Smooth muscle cell (in vitro differentiated cells): ENCODE results near the gene BCL11A. TPM values are rescaled to one million over a fixed set of nuclear protein-coding genes. Genes with fewer than 3 reads are reported as not detected.
A peak's percentile ranks its signal among the peaks of the same experiment; 100 is the strongest.

Experiments
- DNase-seq: peaks from one replicate; lab custom pipeline; 2025; ENCODE audit not compliant: unreplicated experiment; lab: John Stamatoyannopoulos, UW
- H2AFZ ChIP-seq: fragments of 200-600 bp; sonication (generic); 2 replicates; pipeline ENCODE4 v1.6.0; 2016; ENCODE audit warnings: antibody characterized with exemption, low read depth, mild to moderate bottlenecking
- H3F3A ChIP-seq: fragments of 200-600 bp; sonication (generic); 2 replicates; pipeline ENCODE4 v1.6.0; 2017; ENCODE audit warnings: antibody characterized with exemption, low read depth
- H3K27ac ChIP-seq: fragments of 200-600 bp; sonication (generic); 2 replicates; pipeline ENCODE4 v1.5.1; 2016; ENCODE audit warnings: low read depth, mild to moderate bottlenecking
- H3K27me3 ChIP-seq: fragments of 200-600 bp; sonication (generic); 2 replicates; pipeline ENCODE4 v1.6.1; 2016; ENCODE audit warnings: low read depth, mild to moderate bottlenecking
- H3K36me3 ChIP-seq: fragments of 200-600 bp; sonication (generic); 2 replicates; pipeline ENCODE4 v1.5.1; 2016; ENCODE audit warnings: low read depth
- H3K4me1 ChIP-seq: fragments of 200-600 bp; sonication (generic); 2 replicates; pipeline ENCODE4 v1.5.1; 2016; ENCODE audit warnings: low read depth
- H3K4me2 ChIP-seq: fragments of 200-600 bp; sonication (generic); 2 replicates; pipeline ENCODE4 v1.6.0; 2016; ENCODE audit warnings: mild to moderate bottlenecking
- H3K4me3 ChIP-seq: fragments of 200-600 bp; sonication (generic); 2 replicates; pipeline ENCODE4 v1.5.1; 2016; ENCODE audit warnings: mild to moderate bottlenecking
- H3K79me2 ChIP-seq: fragments of 200-600 bp; sonication (generic); 2 replicates; pipeline ENCODE4 v1.6.0; 2016; ENCODE audit warnings: low read depth, mild to moderate bottlenecking
- H3K9ac ChIP-seq: fragments of 200-600 bp; sonication (generic); 2 replicates; pipeline ENCODE4 v1.6.0; 2016; ENCODE audit warnings: low read depth
- H3K9me3 ChIP-seq: fragments of 200-600 bp; sonication (generic); replicated peaks from 2 replicates; pipeline ENCODE4 v1.5.1; 2016; ENCODE audit warnings: low read depth
- H4K20me1 ChIP-seq: fragments of 200-600 bp; sonication (generic); 2 replicates; pipeline ENCODE4 v1.6.0; 2016; ENCODE audit warnings: low read depth
- WGBS: methylation state at CpG from one replicate; pipeline ENCODE4 v1.1.7; 2016; ENCODE audit warnings: low lambda C conversion rate; 5-methylcytosine and 5-hydroxymethylcytosine counted together
- polyA plus RNA-seq: library from polyadenylated mRNA; unstranded; fragments of >200 nt; fragmentation: Nextera tagmentation; extraction: Ambion mirVana; gene quantifications from 2 replicates; pipeline ENCODE4 v1.2.1, GENCODE V29; 2016
- total RNA-seq: library from RNA; depleted of rRNA; stranded (reverse); fragments of >200 nt; gene quantifications from 2 replicates; pipeline ENCODE4 v1.2.3, GENCODE V29; 2014
- TF ChIP-seq, protein P1 (sequence below): fragments of 200-600 bp; sonication (generic); IDR thresholded peaks from 2 replicates; pipeline ENCODE4 v1.5.1; 2017; ENCODE audit warnings: borderline replicate concordance, mild to moderate bottlenecking, antibody characterized with exemption; ENCODE audit not compliant: insufficient read depth, poor library complexity, severe bottlenecking

BCL11A gene
- total and polyA plus RNA-seq, 2 experiments from 2014 or later: 15.8 to 20.0 TPM

DNA sequence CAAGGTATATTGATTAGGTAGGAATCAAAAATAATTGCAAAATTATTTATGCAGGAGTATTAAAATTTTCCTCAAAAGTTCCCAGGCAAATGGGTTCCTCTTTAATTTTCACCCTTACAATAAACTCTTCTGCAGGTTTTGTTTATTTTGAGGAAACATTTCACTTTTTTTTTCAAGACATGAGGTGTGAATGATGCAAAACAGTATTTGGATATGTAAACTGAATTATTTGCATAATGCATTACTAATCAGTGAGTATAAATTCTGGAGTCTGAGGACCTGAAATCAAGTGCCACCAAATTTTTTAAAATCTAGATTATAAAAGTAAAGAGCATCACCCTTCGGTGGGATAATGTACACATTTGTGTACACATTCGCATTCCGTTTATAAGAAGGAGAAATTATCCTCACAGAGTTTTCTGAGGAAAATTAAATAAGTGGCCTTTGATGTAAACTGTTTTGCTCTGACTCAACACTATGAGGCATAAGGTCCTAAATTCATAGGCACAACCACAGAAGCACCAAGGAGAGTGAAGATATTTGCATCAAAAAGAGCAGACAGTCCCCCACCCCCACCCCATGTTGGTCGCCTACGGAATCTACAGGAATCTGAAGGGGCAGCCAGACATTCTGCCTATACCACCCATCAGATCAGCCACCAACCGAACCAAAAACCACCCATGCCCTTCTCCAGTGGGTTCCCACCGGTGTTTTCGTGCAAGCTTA lies 33.1 kb downstream of the BCL11A start:
- no peak overlapping the region for H3K4me3 ChIP-seq
- H3K79me2 ChIP-seq: peaks cover 59% of the 10 kb centered on the region
- no peak for DNase-seq
- H3K27ac ChIP-seq: peak overlapping the region; percentile 88
- no peaks in the 10 kb centered on the region for H3K27me3 ChIP-seq
- peaks cover 13% of the 10 kb centered on the region for H4K20me1 ChIP-seq
- H2AFZ ChIP-seq: no peak overlapping the region
- H3K4me2 ChIP-seq: peak overlapping the region; percentile 3
- H3F3A ChIP-seq: peaks cover 16% of the 10 kb centered on the region
- peak overlapping the region; percentile 49 for H3K9ac ChIP-seq
- peaks cover 15% of the 10 kb centered on the region for H3K4me1 ChIP-seq
- 35% methylated on average over 8 of the region's 8 CpGs for WGBS
- TF ChIP-seq, protein P1, sequence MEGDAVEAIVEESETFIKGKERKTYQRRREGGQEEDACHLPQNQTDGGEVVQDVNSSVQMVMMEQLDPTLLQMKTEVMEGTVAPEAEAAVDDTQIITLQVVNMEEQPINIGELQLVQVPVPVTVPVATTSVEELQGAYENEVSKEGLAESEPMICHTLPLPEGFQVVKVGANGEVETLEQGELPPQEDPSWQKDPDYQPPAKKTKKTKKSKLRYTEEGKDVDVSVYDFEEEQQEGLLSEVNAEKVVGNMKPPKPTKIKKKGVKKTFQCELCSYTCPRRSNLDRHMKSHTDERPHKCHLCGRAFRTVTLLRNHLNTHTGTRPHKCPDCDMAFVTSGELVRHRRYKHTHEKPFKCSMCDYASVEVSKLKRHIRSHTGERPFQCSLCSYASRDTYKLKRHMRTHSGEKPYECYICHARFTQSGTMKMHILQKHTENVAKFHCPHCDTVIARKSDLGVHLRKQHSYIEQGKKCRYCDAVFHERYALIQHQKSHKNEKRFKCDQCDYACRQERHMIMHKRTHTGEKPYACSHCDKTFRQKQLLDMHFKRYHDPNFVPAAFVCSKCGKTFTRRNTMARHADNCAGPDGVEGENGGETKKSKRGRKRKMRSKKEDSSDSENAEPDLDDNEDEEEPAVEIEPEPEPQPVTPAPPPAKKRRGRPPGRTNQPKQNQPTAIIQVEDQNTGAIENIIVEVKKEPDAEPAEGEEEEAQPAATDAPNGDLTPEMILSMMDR: no peak
- H3K36me3 ChIP-seq: no peaks in the 10 kb centered on the region
- no peaks in the 10 kb centered on the region for H3K9me3 ChIP-seq

DNA sequence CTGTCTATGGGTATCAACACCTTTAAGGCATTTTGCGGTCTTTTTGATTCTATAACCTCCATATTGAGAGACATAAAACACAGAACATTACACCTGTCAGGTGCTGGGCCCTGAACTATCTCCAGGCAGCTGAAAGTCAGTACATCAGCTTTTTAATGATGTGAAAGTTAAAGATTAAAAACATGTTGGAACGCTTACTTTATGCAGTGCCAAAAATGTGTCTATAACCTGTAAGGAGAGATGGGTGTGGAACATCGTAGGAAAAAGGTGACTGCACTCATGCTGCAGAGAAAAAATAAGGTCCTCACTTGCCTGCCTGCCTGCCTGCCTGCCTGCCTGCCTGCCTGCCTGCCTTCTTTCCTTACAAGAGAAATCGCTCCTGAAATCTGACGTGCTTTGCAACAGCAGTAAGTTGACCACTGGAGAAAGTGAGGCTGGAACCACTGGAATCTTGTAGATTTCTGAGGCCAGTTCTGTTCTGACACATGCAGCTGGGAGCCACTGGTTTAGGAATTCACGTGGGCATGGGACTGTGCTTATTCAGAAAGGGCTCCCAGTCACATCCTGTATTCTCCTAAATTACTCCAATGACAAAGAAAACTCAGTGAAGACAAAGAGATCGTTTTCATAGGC lies 34.1 kb downstream of the BCL11A start:
- no peaks in the 10 kb centered on the region for H3K36me3 ChIP-seq
- peak overlapping the region; percentile 3 for H3K4me2 ChIP-seq
- peaks cover 16% of the 10 kb centered on the region for H3F3A ChIP-seq
- peak overlapping the region; percentile 49 for H3K9ac ChIP-seq
- 56% methylated on average over 7 of the region's 7 CpGs for WGBS
- no peak overlapping the region for H3K4me3 ChIP-seq
- no peak for DNase-seq
- H3K4me1 ChIP-seq: peaks cover 19% of the 10 kb centered on the region
- H3K27me3 ChIP-seq: no peaks in the 10 kb centered on the region
- H3K27ac ChIP-seq: peak overlapping the region; percentile 88
- peaks cover 12% of the 10 kb centered on the region for H4K20me1 ChIP-seq
- TF ChIP-seq, protein P1: no peak
- no peaks in the 10 kb centered on the region for H3K9me3 ChIP-seq
- peaks cover 59% of the 10 kb centered on the region for H3K79me2 ChIP-seq
- H2AFZ ChIP-seq: no peak overlapping the region

DNA sequence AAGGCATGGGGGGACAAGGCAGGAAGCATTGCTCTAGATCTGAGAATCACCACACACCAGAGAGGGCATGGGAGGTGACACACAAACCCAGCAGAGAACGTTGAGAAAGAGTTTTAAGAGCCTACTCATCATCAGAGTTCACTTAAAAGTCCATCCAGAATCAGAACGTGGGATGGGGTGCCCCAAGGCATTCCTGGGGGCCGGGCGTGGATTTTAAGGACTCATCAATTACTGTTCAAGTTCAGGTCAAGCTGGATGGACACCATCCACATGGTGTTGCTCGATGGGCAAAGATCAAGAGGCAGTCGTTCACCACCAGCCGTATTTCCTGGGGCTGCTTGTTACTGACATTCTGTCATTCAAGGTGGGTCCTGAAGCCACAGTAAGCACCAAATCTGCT lies 34.9 kb downstream of the BCL11A start:
- DNase-seq: no peak
- WGBS: 82% methylated on average over 7 of the region's 7 CpGs
- Histone ChIP-seq H3K27me3 (no peaks in the 10 kb centered on the region), H3K9ac (no peak overlapping the region), H3K4me1 (peaks cover 19% of the 10 kb centered on the region), H3K79me2 (peaks cover 60% of the 10 kb centered on the region), H3K36me3 (no peaks in the 10 kb centered on the region), H4K20me1 (peaks cover 5% of the 10 kb centered on the region), H2AFZ (no peak overlapping the region), H3K9me3 (no peaks in the 10 kb centered on the region), H3K4me2 (peak overlapping the region; percentile 3), H3K27ac (peak overlapping the region; percentile 88), H3K4me3 (no peak overlapping the region), H3F3A (peaks cover 16% of the 10 kb centered on the region)
- TF ChIP-seq, protein P1: no peak
